ENCODE measurements around the gene C19orf18. TPM values are rescaled to one million over a fixed set of nuclear protein-coding genes. Genes with fewer than 3 reads are reported as not detected.

The C19orf18 gene
- under 1 TPM in 1 of 2 donors, not detected in 1; 0.23 TPM for total RNA-seq
- polyA plus RNA-seq: under 1 TPM; 0.14 to 0.58 TPM

- DNase-seq (ENCODE audit: low spot score): no peak
- H3K27ac ChIP-seq (ENCODE audit: low read depth in 1 of 2, low read length in 2 of 2): no peak within 1 kb of the TSS
- peak within 1 kb of the TSS in 2 of 3 donors; percentile 56 to 64 for H3K4me3 ChIP-seq (ENCODE audit: low read depth in 1 of 3, low read length in 3 of 3)
- H3K9ac ChIP-seq (ENCODE audit: low read depth in 1 of 2, low read length in 2 of 2): no peak within 1 kb of the TSS
- H3K4me1 ChIP-seq (ENCODE audit: control insufficient read depth in 4 of 4, insufficient read depth in 4 of 4, low read length in 3 of 4): no peaks in the 10 kb centered on the region
- peaks cover 6 to 26% (median 21%) of the 10 kb centered on the region in 4 donors for H3K36me3 ChIP-seq (ENCODE audit: control insufficient read depth in 4 of 4, insufficient read depth in 3 of 4, low read depth in 1 of 4, low read length in 3 of 4)
- TF ChIP-seq SP1 (IDR thresholded peaks at IDR 0.05) (no peak), RXRA (IDR thresholded peaks at IDR 0.05) (no peak), FOXA2 (IDR thresholded peaks at IDR 0.05) (no peak), EGR1 (IDR thresholded peaks at IDR 0.05; ENCODE audit: low read depth in 2 of 2) (no peak), FOXA1 (IDR thresholded peaks at IDR 0.05) (no peak), RAD21 (IDR thresholded peaks at IDR 0.05) (no peak)
- 86% methylated on average over 4 of the region's 4 CpGs for WGBS
- peaks cover 54 to 86% (median 77%) of the 10 kb centered on the region in 4 donors for H3K9me3 ChIP-seq (ENCODE audit: control insufficient read depth in 4 of 4, low read length in 3 of 4)
- no peaks in the 10 kb centered on the region for H3K27me3 ChIP-seq (ENCODE audit: control insufficient read depth in 4 of 4, insufficient read depth in 4 of 4, low read length in 3 of 4)
Measured at GRCh38 chr19:57974434-57974833, at the start of gene C19orf18. Gene C19orf18, minus strand, starts transcription at chr19:57974534. Its CDS starts 102 bp downstream, at chr19:57974432.

GRCh38 chr19:58022283-58022660, 47.9 kb upstream of the C19orf18 start:
- Histone ChIP-seq H3K27me3 (ENCODE audit: control insufficient read depth in 4 of 4, insufficient read depth in 4 of 4, low read length in 3 of 4) (no peaks in the 10 kb centered on the region), H3K9ac (ENCODE audit: low read depth in 1 of 2, low read length in 2 of 2) (no peak overlapping the region), H3K36me3 (ENCODE audit: control insufficient read depth in 4 of 4, insufficient read depth in 3 of 4, low read depth in 1 of 4, low read length in 3 of 4) (no peaks in the 10 kb centered on the region), H3K4me3 (ENCODE audit: low read depth in 1 of 3, low read length in 3 of 3) (no peak overlapping the region), H3K27ac (ENCODE audit: low read depth in 1 of 2, low read length in 2 of 2) (no peak overlapping the region), H3K4me1 (ENCODE audit: control insufficient read depth in 4 of 4, insufficient read depth in 4 of 4, low read length in 3 of 4) (no peaks in the 10 kb centered on the region), H3K9me3 (ENCODE audit: control insufficient read depth in 4 of 4, low read length in 3 of 4) (peaks cover 15 to 39% (median 24%) of the 10 kb centered on the region in 4 donors)
- no peak for TF ChIP-seq REST (IDR thresholded peaks at IDR 0.05)
- TF ChIP-seq ZBTB33 (IDR thresholded peaks at IDR 0.05): no peak
- no peak for TF ChIP-seq GABPA (IDR thresholded peaks at IDR 0.05 in 1 of 2, conservative IDR thresholded peaks at IDR 0.05 in 1 of 2)
- no peak for TF ChIP-seq SP1 (IDR thresholded peaks at IDR 0.05)
- no peak for TF ChIP-seq JUND (IDR thresholded peaks at IDR 0.05)
- no peak for TF ChIP-seq ATF3 (IDR thresholded peaks at IDR 0.05)
- TF ChIP-seq FOXA1 (IDR thresholded peaks at IDR 0.05): no peak
- TF ChIP-seq HNF4G (IDR thresholded peaks at IDR 0.05): no peak
- no peak for TF ChIP-seq RAD21 (IDR thresholded peaks at IDR 0.05)
- TF ChIP-seq YY1 (IDR thresholded peaks at IDR 0.05): no peak
- no peak for TF ChIP-seq RXRA (IDR thresholded peaks at IDR 0.05)
- no peak for TF ChIP-seq TAF1 (conservative IDR thresholded peaks at IDR 0.05)
- no peak for TF ChIP-seq FOXA2 (IDR thresholded peaks at IDR 0.05)
- TF ChIP-seq NR2F2 (IDR thresholded peaks at IDR 0.05): no peak
- TF ChIP-seq MAX (IDR thresholded peaks at IDR 0.05): no peak
- no peak for TF ChIP-seq CTCF (IDR thresholded peaks at IDR 0.05; ENCODE audit: low read depth, low read length, missing input control)
- TF ChIP-seq HNF4A (conservative IDR thresholded peaks at IDR 0.05): no peak
- TF ChIP-seq EGR1 (IDR thresholded peaks at IDR 0.05; ENCODE audit: low read depth in 2 of 2): no peak
- no peak for DNase-seq (ENCODE audit: low spot score)
- WGBS: 72% methylated on average over 4 of the region's 4 CpGs

Data from liver (tissue), 9 donors.